Measurements from ENCODE around the gene ENTR1. TPM values are rescaled to one million over a fixed set of nuclear protein-coding genes. Genes with fewer than 3 reads are reported as not detected.

ENTR1 gene
- total and polyA plus RNA-seq, 4 donors, result 25.5 to 48.4 (median 37.7) TPM

DNA sequence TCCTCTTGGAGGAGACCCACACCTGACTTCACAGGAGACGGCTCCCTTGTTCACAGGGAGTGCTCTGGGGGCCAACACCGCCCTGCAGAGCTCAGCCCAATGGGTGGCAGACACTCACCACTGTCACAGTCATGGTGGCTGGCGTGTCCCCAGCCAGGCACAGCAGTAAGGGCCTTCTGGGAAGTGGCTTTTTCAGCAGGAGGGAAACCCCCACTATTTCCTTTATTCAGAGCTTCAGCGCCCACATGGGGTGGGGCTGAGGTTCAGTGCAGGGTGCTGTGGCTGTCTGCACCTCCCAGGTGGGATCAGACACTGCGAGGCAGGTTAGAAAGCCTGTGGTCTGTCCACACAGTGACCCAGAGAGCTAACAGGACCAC, 6.9 kb downstream of the ENTR1 start:
- Histone ChIP-seq H3K9ac (ENCODE audit: insufficient read depth in 1 of 2, low read length in 2 of 2) (no peak overlapping the region), H3K27ac (ENCODE audit: low read depth in 1 of 2, low read length in 1 of 2) (no peak overlapping the region), H3K4me3 (no peak overlapping the region), H3K4me1 (ENCODE audit: control insufficient read depth in 5 of 5, insufficient read depth in 5 of 5, low read length in 5 of 5) (peaks cover 0 to 13% (median 8%) of the 10 kb centered on the region in 5 donors), H3K27me3 (ENCODE audit: control insufficient read depth in 3 of 3, insufficient read depth in 3 of 3, low read length in 2 of 3) (no peaks in the 10 kb centered on the region), H3K9me3 (ENCODE audit: control insufficient read depth in 4 of 4, insufficient read depth in 3 of 4, low read length in 3 of 4) (no peaks in the 10 kb centered on the region), H3K36me3 (ENCODE audit: control insufficient read depth in 4 of 4, insufficient read depth in 4 of 4, low read length in 4 of 4) (peaks cover 0 to 29% (median 7%) of the 10 kb centered on the region in 4 donors)
- ATAC-seq (ENCODE audit: insufficient read depth, low FRiP score) (no peak), DNase-seq (no peak)
- TF ChIP-seq, protein P1, sequence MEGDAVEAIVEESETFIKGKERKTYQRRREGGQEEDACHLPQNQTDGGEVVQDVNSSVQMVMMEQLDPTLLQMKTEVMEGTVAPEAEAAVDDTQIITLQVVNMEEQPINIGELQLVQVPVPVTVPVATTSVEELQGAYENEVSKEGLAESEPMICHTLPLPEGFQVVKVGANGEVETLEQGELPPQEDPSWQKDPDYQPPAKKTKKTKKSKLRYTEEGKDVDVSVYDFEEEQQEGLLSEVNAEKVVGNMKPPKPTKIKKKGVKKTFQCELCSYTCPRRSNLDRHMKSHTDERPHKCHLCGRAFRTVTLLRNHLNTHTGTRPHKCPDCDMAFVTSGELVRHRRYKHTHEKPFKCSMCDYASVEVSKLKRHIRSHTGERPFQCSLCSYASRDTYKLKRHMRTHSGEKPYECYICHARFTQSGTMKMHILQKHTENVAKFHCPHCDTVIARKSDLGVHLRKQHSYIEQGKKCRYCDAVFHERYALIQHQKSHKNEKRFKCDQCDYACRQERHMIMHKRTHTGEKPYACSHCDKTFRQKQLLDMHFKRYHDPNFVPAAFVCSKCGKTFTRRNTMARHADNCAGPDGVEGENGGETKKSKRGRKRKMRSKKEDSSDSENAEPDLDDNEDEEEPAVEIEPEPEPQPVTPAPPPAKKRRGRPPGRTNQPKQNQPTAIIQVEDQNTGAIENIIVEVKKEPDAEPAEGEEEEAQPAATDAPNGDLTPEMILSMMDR (IDR thresholded peaks at IDR 0.05; ENCODE audit: control extremely low read depth, extremely low read depth), result no peak
- 75 to 83% methylated on average over 5 of the region's 5 CpGs for WGBS, 2 donors

DNA sequence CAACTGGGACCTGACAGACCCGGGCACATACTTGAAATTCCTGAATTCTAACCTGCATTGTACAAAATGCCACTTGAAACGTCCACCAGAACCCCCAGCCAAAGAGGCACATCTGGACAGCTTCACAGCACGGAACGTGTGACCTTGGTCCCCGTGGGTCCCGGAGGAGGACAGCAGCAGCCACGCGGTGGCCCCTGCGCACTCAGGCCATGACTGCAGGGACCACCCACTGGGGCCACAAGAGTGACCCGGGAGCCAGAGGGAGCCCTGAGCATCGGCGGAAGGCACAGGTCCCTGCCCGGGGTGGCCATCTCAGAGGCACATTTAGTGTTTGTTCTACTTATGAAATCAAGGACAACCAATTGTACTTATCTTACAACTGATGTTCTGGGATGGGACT, 8.3 kb downstream of the ENTR1 start:
- Histone ChIP-seq H3K4me3 (no peak overlapping the region), H3K36me3 (ENCODE audit: control insufficient read depth in 4 of 4, insufficient read depth in 4 of 4, low read length in 4 of 4) (peaks cover 0 to 27% (median 6%) of the 10 kb centered on the region in 4 donors), H3K9me3 (ENCODE audit: control insufficient read depth in 4 of 4, insufficient read depth in 3 of 4, low read length in 3 of 4) (no peaks in the 10 kb centered on the region), H3K27ac (ENCODE audit: low read depth in 1 of 2, low read length in 1 of 2) (no peak overlapping the region), H3K27me3 (ENCODE audit: control insufficient read depth in 3 of 3, insufficient read depth in 3 of 3, low read length in 2 of 3) (no peaks in the 10 kb centered on the region), H3K9ac (ENCODE audit: insufficient read depth in 1 of 2, low read length in 2 of 2) (no peak overlapping the region), H3K4me1 (ENCODE audit: control insufficient read depth in 5 of 5, insufficient read depth in 5 of 5, low read length in 5 of 5) (peaks cover 0 to 15% (median 8%) of the 10 kb centered on the region in 5 donors)
- ATAC-seq (ENCODE audit: insufficient read depth, low FRiP score) (no peak), DNase-seq (no peak)
- WGBS, 2 donors, result 78 to 89% methylated on average over 13 of the region's 13 CpGs
- TF ChIP-seq, protein P1 (IDR thresholded peaks at IDR 0.05; ENCODE audit: control extremely low read depth, extremely low read depth), result no peak

DNA sequence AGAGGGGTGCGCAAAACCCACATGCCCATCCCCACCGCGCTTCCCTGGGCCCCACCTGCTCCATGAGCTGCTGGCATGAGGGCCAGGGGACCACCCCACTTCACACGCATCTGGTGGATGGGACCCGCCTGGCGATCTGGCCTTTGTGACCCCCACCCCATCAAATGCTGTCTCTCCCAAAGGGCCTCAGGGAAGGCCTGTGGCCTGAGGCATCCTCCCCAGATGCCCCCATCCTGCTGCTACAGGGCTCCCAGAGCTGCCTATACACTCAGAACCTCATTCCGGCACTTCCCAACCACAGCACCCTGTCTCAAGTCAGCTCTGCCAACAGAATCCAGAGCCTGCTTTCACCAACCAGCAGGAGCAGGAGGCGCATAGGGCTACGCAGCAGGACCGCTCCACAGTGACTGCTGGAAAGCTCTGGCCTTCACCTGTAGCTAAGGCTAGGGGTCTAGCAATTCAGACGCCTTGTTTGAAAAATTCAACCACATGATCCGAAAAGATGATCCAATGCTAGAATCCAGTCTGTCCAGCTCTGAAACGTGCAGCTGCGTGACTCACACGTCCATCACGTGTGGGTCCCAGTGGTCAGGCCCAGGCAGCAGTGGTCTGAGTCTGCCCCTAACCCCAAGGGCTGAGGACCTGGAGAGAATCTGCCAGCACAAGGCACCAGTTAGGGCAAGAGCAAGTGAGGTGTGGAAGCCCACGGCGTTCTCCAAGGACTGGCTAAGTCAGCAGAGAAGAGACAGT, 9.1 kb downstream of the ENTR1 start:
- Histone ChIP-seq H3K4me3 (no peak overlapping the region), H3K27me3 (ENCODE audit: control insufficient read depth in 3 of 3, insufficient read depth in 3 of 3, low read length in 2 of 3) (no peaks in the 10 kb centered on the region), H3K36me3 (ENCODE audit: control insufficient read depth in 4 of 4, insufficient read depth in 4 of 4, low read length in 4 of 4) (peaks cover 0 to 29% (median 8%) of the 10 kb centered on the region in 4 donors), H3K27ac (ENCODE audit: low read depth in 1 of 2, low read length in 1 of 2) (no peak overlapping the region), H3K9me3 (ENCODE audit: control insufficient read depth in 4 of 4, insufficient read depth in 3 of 4, low read length in 3 of 4) (no peaks in the 10 kb centered on the region), H3K9ac (ENCODE audit: insufficient read depth in 1 of 2, low read length in 2 of 2) (no peak overlapping the region), H3K4me1 (ENCODE audit: control insufficient read depth in 5 of 5, insufficient read depth in 5 of 5, low read length in 5 of 5) (peaks cover 0 to 15% (median 8%) of the 10 kb centered on the region in 5 donors)
- no peak for ATAC-seq (ENCODE audit: insufficient read depth, low FRiP score)
- 94 to 97% methylated on average over 18 of the region's 18 CpGs for WGBS, 2 donors
- DNase-seq, result no peak
- TF ChIP-seq, protein P1 (IDR thresholded peaks at IDR 0.05; ENCODE audit: control extremely low read depth, extremely low read depth), result no peak

Measured in lung (tissue), 12 donors.